GM11168 (cell line): ENCODE data around the gene OPHN1.

Experiments
- in situ Hi-C: fragments of 300-500 bp; cut with MboI; formaldehyde crosslinking; loops from one replicate; pipeline ENCODE4 v1.12.0; 2022; ENCODE audit warnings: low sequenced_read_pairs; ENCODE audit not compliant: unreplicated experiment

OPHN1 gene

DNA sequence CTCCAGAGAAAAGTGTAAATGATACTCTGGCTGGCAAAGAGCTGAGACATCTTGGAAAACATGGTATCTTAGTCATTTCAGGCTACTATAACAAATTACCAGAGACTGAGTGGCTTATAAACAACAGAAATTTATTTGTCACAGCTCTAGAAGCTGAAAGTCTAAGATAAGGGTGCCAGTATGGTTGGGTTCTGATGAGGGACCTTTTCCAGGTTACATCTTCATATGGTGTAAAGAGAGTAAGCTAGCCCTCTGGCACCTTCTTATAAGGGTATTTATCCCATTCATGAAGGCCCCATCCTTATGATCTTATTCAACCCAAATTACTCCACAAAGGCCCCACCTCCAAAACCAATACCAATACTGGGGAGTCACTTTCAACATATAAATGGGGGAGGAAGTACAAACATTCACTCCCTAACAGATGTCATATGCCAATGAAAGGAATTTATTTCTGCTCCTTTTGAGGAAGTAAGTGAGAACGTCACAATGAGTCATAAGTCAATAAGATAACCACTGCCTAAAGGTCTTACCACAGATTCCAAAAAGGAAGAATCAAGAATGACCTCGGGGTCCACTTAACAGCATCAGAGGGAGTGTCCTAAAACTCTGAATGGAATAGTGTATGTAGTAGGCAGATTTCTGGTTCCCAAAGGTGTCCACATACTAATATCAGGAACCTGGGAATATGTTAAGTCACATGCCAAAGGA, 246.6 kb downstream of the OPHN1 start:
- in situ Hi-C loops: loop anchor here (25.0 kb wide), 2 partner anchors 276 to 1201 kb away; no protein-coding TSS in a partner anchor

DNA sequence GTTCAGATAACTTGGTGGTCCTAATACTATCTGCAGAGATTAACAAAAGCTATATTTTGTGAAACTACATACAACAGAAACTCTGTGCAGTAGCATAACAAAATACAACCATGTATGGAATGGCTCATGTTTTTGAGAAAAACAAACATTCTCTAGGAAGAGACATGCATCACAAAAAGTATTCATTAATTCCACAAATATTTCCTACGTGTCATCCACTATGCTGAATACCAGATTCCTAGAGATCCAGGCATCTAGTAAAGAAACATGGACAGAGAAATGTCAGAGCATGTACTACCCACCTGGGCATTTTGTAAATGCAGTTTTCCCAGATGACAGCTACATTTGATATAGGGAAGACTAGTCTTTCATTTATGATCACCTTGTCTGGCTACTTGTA, 248.1 kb downstream of the OPHN1 start:
- in situ Hi-C loops: loop anchor here (25.0 kb wide), 2 partner anchors 277 to 1202 kb away; no protein-coding TSS in a partner anchor

GRCh38 chrX:68183612-68184214, 249.6 kb downstream of the OPHN1 start:
- in situ Hi-C loops: loop anchor here (25.0 kb wide), 2 partner anchors 279 to 1204 kb away; no protein-coding TSS in a partner anchor

GRCh38 chrX:68180579-68180978, 252.7 kb downstream of the OPHN1 start:
- in situ Hi-C loops: loop anchor here (25.0 kb wide), 2 partner anchors 282 to 1207 kb away; no protein-coding TSS in a partner anchor

DNA sequence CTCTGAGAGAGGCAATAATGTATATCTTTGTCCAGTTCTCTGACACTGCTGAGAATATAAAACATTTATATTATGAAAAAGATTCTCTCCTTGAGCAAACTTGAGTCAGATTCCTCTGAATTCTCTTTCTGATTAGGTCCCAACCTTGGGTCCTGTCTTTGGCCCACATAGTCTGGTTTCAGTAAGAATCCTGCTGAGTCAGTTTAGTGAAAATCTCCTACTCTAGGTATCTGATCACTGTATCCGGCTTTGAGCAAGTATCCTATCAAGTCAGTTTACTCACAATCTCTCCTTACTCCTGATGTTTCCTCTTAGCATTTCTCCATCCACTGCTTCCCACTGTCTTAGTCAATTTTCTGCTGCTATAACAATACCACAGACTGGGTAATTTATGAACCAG, 253.9 kb downstream of the OPHN1 start:
- in situ Hi-C loops: loop anchor here (25.0 kb wide), 2 partner anchors 283 to 1208 kb away; no protein-coding TSS in a partner anchor

DNA sequence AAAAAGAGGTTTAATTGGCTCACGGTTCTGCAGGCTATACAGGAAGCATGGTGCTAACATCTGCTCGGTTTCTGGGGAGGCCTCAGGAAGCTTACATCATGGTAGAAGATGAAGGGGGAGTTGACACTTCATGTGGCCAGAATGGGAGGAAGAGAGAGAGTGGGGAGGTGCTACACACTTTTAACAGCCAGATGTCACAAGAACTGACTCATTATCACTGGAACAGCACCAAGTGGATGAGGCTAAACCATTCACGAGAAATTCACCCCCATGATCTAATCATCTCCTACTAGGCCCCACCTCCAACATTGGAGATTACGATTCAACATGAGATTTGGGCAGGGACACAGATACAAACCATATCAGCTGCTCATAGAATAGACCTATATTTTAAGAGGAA, 255.8 kb downstream of the OPHN1 start:
- in situ Hi-C loops: loop anchor here (25.0 kb wide), 2 partner anchors 285 to 1210 kb away; no protein-coding TSS in a partner anchor

DNA sequence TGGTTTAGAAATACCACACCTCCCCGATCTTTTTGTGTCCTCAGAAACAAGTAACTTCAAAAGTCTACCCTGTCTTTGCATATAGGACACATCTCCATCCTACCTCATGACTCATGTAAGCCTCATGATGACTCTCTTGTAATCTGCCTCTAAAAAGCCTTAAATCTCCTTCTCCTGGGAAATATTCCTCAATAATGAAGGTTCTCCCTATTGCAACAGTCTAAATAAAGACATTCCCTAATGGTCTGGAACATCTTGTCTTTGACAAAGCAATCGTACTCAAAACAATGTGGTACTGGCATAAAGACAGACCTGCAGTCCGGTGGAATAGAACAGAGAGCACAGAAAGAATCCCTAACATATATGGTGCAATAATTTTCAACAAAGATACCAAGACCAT, 257.7 kb downstream of the OPHN1 start:
- in situ Hi-C loops: loop anchor here (25.0 kb wide), 2 partner anchors 287 to 1212 kb away; no protein-coding TSS in a partner anchor

GRCh38 chrX:68163441-68163840, 269.9 kb downstream of the OPHN1 start:
- in situ Hi-C loops: no loop called here

DNA sequence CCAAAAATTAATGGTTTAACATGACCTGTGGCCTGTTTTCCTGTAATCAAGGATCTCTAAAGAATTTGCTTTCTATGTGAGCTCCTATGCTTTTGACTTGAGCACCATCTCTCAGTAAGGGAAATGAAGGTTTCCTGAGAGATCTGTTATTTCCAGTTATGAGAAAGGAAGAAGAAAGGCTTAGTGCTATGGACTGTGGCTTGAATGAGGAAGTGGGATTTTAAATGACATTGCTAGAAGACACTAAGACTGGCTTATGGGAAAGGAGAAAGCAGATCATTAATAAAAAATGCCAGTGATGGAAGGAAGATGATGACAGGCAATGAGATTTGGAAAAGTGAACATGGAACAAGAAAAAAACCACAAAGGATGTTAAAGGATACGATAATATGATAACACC, 285.4 kb downstream of the OPHN1 start:
- in situ Hi-C loops: no loop called here

DNA sequence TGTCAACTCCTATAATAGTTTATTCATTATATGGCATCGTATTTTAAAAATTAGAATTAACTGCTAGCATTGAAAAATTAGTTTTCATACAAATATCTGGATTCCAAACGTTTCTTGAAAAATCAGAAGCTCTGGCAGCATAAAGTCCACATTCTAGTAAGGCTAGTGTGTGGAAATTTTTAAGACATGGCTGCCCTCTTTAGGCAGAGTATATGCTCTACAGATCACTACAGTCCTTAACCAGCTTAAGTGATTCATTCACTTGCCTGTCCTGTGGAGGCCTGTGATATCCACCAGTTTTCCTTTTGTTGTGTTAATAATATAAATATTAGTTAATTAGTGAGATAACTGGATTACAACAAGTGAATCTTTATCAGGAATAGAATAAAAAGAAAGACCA, 287.2 kb downstream of the OPHN1 start:
- in situ Hi-C loops: no loop called here

GRCh38 chrX:68139791-68140190, 293.5 kb downstream of the OPHN1 start:
- in situ Hi-C loops: no loop called here

DNA sequence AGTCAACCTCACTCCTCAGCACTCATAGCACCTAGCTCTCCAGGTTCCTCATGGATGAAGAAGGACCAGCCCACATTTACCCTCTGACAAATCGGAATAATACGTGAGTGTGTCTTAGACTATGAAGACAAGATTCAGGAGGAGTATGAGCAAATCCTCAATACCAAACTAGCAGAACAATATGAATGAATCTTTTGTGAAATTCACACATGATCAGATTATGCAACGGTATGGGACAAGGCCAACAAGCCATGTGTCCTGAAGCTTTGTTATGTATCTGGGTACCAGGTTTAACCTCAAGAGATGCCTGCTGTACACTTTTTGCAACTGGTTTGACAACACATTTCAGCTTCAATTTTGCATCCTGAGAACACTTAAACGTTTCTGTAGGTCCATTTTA, 300.1 kb downstream of the OPHN1 start:
- in situ Hi-C loops: no loop called here

GRCh38 chrX:68132749-68133148, 300.5 kb downstream of the OPHN1 start:
- in situ Hi-C loops: no loop called here

GRCh38 chrX:68121835-68122234, 311.5 kb downstream of the OPHN1 start:
- in situ Hi-C loops: no loop called here

DNA sequence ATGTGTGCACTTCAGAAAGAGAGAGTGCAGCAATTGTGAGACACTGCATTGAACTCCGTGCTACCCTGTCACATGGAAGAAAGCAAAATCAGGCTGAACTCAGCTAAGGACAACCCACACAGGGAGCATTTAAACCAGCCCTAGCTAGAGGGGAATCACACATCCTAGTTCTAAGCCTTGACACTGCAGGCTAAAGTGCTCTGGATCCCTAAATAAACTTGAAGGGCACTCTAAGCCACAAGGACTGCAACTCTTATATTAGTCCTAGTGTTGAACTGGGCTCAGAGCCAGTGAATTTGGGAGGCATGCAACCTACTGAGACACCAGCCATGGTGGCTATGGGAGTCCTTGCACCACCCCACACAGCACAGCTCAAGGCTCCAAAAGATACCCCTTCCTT, 311.9 kb downstream of the OPHN1 start:
- in situ Hi-C loops: no loop called here

DNA sequence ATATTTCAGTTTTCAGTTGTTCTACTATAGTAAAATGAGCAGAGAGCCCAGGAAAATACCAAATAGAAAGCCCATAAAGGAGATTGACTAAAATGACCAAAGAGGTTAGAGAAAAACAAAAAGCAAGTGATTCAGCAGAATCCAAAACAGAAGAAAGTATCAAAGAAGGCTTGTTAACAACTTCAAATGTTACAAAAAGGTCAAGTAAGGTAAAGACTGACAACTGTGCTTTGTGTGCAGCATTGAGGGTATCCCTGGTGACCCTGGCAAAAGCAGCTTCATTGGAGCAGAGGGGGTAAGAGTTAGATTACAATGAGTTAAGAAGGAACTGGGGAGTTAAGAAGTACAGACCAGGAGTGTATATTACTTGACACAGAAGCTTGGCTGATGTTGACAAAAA, 317.9 kb downstream of the OPHN1 start:
- in situ Hi-C loops: no loop called here

DNA sequence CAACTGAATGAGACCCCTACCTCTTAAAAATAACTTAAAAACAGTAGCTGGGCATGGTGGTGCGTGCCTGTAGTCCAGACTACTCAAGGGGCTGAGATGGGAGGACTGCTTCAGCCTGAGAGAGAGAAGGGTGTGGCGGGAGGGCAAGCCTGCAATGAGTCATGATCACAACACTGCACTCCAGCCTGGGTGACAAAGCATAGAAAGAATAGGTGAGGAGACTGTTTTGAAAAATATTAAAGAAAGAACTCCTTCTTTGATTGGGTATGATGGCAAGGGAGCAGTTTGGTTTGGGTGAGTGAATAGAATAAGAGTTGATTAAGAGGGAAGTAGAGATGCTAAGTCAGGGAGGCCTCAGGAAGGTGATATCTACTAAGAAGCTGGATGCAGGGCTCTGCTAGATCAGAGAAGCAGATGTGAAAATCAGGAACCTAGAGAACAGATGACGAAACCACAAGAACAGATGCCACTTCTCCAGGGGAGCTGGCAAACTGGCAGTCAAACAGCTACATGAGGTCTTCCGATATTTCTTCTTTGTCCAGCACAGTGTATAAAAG, 318.6 kb downstream of the OPHN1 start:
- in situ Hi-C loops: no loop called here

DNA sequence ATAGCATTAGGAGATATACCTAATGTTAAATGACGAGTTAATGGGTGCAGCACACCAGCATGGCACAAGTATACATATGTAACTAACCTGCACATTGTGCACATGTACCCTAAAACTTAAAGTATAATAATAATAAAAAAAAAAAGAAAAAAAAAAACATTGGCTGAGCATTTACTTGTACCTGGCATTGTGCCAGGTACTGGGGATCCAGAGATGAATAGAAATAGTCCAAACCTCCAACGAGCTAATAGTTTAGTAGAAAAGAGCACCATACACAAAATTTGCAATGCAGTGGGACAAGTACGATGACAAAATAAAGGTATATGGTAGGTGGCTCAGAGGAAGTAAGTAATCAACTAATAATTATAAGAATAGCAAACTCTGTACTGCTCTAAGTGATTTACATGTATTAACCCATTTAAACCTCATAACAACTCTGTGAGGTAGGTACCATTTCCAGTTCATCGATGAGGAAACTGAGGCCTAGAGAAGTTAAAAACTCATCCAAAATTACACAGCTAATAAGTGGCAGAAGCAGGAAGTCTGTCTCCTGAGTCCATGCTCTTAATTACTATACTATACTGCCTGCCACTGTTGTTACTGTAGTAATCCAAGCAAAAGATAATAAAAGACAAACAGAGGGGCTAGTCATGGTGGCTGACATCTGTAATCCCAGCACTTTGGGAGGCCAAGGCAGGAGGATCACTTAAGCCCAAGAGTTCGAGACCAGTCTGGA, 319.3 kb downstream of the OPHN1 start:
- in situ Hi-C loops: no loop called here

- in situ Hi-C loops: no loop called here
Measured at GRCh38 chrX:68112321-68112720, 321.0 kb downstream of the OPHN1 start.

GRCh38 chrX:68109162-68109561, 324.1 kb downstream of the OPHN1 start:
- in situ Hi-C loops: no loop called here

GRCh38 chrX:68098431-68098830, 334.9 kb downstream of the OPHN1 start:
- in situ Hi-C loops: no loop called here
